GM12875 (cell line): ENCODE data around the gene TRPC6.

Source experiments
- H3K4me3 ChIP-seq: one replicate; pipeline ENCODE4 v1.5.1; 2011; ENCODE audit warnings: low read depth, low read length, control low read depth
- TF ChIP-seq, protein P1 (sequence below): IDR thresholded peaks from 2 replicates; pipeline ENCODE4 v1.5.1; 2011; ENCODE audit warnings: low read depth, mild to moderate bottlenecking, control low read depth, inconsistent platforms, low read length, moderate library complexity, borderline replicate concordance; ENCODE audit not compliant: insufficient read depth

TRPC6 gene

DNA sequence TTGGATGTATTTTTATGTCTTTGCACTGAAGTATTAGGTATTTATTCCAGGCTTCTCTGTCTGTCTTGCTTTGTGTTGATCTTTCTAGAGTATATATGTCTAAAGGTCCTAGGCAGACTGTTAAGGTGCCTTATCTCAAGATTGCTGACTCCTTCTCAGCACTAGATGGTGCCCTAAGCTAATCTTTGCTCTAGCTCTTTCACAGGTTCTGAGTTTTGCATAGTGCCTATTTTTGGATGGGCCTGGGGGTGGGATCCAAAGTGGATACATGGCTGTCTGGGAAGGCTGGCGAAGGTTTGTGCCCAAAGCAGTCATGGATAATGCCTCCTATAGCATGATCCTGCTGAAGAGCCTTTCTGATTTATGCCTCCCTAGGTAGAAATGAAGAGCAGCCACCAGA lies 154.9 kb downstream of the TRPC6 start:
- TF ChIP-seq, protein P1, sequence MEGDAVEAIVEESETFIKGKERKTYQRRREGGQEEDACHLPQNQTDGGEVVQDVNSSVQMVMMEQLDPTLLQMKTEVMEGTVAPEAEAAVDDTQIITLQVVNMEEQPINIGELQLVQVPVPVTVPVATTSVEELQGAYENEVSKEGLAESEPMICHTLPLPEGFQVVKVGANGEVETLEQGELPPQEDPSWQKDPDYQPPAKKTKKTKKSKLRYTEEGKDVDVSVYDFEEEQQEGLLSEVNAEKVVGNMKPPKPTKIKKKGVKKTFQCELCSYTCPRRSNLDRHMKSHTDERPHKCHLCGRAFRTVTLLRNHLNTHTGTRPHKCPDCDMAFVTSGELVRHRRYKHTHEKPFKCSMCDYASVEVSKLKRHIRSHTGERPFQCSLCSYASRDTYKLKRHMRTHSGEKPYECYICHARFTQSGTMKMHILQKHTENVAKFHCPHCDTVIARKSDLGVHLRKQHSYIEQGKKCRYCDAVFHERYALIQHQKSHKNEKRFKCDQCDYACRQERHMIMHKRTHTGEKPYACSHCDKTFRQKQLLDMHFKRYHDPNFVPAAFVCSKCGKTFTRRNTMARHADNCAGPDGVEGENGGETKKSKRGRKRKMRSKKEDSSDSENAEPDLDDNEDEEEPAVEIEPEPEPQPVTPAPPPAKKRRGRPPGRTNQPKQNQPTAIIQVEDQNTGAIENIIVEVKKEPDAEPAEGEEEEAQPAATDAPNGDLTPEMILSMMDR = peak; percentile 37; the same call in 1 of the 2 replicates
- no peak overlapping the region for H3K4me3 ChIP-seq

DNA sequence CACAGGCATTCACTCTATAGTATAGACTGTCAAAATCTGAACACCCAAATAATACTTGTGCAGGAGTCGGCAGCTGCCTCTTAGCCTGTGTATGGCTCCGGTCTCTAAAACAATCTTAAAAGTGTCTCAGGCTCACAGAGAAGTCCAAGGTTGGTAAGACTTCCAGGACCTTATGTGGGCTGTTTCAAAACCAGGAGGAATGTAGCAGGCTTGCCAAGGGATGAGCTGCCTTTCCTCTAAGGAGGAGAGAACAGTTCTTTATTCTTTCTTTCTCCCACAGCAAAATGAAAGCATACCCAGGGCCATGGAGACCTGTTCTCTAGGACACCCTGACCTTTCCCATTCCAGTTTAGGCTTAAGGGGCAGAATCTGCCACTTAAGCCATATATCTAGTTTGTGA lies 176.5 kb downstream of the TRPC6 start:
- no peak overlapping the region for H3K4me3 ChIP-seq
- TF ChIP-seq, protein P1 = no peak
